Activated CD8-positive, alpha-beta T cell treated with anti-CD3 and anti-CD28 coated beads for 36 hours (primary cell): ENCODE measurements around the gene CLSTN3. TPM values are rescaled to one million over a fixed set of nuclear protein-coding genes. Genes with fewer than 3 reads are reported as not detected.

Experiments
- ATAC-seq: fragments of 200-7000 bp; cut with Tn5 transposase; one replicate; pipeline ENCODE4 v1.10.0; 2021; ENCODE audit warnings: mild to moderate bottlenecking, moderate library complexity
- CTCF ChIA-PET: fragments of 350-600 bp; sonication (Branson Sonifier 250); formaldehyde crosslinking; loops from one replicate; lab custom pipeline; 2021; ENCODE audit warnings: antibody characterized with exemption; lab: Charles Lee
- POLR2A ChIA-PET: fragments of 350-600 bp; sonication (Branson Sonifier 250); formaldehyde crosslinking; loops from one replicate; lab custom pipeline; 2021; ENCODE audit warnings: antibody characterized with exemption; lab: Charles Lee
- DNase-seq: peaks from one replicate; pipeline ENCODE4 v3.0.0-alpha.2; 2020
- H3K27ac Mint-ChIP-seq: one replicate; pipeline ENCODE4 v1.8.0; 2021; ENCODE audit warnings: mild to moderate bottlenecking, mixed read lengths
- H3K27me3 Mint-ChIP-seq: one replicate; pipeline ENCODE4 v1.8.0; 2021; ENCODE audit warnings: mixed read lengths
- H3K36me3 Mint-ChIP-seq: one replicate; pipeline ENCODE4 v1.8.0; 2021; ENCODE audit warnings: low read depth, mixed read lengths
- H3K4me1 Mint-ChIP-seq: one replicate; pipeline ENCODE4 v1.8.0; 2021; ENCODE audit warnings: low read depth, mixed read lengths
- H3K4me3 Mint-ChIP-seq: one replicate; pipeline ENCODE4 v1.8.0; 2021; ENCODE audit warnings: mild to moderate bottlenecking, moderate library complexity, mixed read lengths
- H3K9me3 Mint-ChIP-seq: one replicate; pipeline ENCODE4 v1.8.0; 2021; ENCODE audit warnings: mixed read lengths
- intact Hi-C: fragments of 100-400 bp; cut with micrococcal nuclease; formaldehyde crosslinking; loops from one replicate; pipeline ENCODE4 v1.10.0; 2022
- total RNA-seq, 2 experiments: library from RNA; stranded (reverse); gene quantifications; one replicate each; pipeline ENCODE4 v1.2.3, GENCODE V29; 2021
- TF ChIP-seq, protein P1 (sequence below): fragments of 200-600 bp; IDR thresholded peaks from one replicate; pipeline ENCODE4 v1.8.0; 2022; ENCODE audit warnings: antibody characterized with exemption, mild to moderate bottlenecking

CLSTN3 gene
- total RNA-seq, 2 experiments from 2014 or later = 29.0 to 30.8 TPM

DNA sequence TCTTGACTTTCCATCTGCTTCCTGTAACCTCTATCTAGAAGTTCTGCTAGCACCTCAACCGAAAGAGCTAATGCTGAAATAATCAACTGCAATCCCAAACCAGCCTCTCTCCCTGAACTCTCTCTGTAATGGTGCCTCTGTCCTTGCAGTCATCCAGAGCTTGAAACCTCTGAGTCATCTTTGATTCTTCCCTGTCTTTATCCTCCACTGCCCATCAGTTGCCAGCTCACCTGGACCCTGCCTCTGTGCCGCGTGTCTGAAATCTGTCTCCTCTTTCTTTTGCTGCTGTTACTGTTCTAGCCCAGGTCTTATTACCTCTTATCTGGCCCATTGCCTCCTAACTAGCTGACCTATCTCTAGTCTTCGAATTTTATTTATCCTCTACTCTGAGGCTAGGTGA, 15.5 kb downstream of the CLSTN3 start:
- ChIA-PET POLR2A (interaction anchor here (1.7 kb wide), 1 partner anchor 202 kb away, joined by 5 read pairs; the partner anchor contains the start of genes C12orf57 and RNU7-1), CTCF (interaction anchor here (1.0 to 2.3 kb wide), 12 partner anchors 15 to 494 kb away, joined by 3 to 15 read pairs (median 3); partner anchors contain the start of gene LPCAT3)
- Mint-ChIP-seq H3K9me3 (no peaks in the 10 kb centered on the region), H3K27me3 (no peaks in the 10 kb centered on the region), H3K4me1 (no peaks in the 10 kb centered on the region), H3K36me3 (peaks cover 19% of the 10 kb centered on the region), H3K27ac (no peak overlapping the region), H3K4me3 (no peak overlapping the region)
- intact Hi-C loops = no loop called here
- ATAC-seq (no peak), DNase-seq (no peak)
- TF ChIP-seq, protein P1, sequence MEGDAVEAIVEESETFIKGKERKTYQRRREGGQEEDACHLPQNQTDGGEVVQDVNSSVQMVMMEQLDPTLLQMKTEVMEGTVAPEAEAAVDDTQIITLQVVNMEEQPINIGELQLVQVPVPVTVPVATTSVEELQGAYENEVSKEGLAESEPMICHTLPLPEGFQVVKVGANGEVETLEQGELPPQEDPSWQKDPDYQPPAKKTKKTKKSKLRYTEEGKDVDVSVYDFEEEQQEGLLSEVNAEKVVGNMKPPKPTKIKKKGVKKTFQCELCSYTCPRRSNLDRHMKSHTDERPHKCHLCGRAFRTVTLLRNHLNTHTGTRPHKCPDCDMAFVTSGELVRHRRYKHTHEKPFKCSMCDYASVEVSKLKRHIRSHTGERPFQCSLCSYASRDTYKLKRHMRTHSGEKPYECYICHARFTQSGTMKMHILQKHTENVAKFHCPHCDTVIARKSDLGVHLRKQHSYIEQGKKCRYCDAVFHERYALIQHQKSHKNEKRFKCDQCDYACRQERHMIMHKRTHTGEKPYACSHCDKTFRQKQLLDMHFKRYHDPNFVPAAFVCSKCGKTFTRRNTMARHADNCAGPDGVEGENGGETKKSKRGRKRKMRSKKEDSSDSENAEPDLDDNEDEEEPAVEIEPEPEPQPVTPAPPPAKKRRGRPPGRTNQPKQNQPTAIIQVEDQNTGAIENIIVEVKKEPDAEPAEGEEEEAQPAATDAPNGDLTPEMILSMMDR = no peak

DNA sequence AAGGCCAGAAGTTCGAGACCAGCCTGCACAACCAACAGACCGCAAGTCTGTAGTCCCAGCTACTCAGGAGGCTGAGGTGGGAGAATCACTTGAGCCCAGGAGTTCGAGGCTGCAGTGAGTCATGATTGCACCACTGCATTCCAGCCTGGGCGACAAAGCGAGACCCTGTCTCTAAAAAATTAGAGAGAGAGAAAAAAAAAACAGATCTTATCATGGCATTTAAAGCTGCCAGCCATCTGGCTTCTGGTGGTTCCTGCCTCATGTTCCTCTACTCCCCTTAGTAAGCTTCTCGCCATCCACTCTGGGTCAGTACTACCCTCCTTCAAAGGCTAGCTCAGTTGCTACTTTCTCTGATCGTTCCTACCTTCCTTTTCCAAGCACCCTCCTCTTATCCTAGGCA, 16.1 kb downstream of the CLSTN3 start:
- ChIA-PET POLR2A (interaction anchor here (1.7 kb wide), 1 partner anchor 202 kb away, joined by 5 read pairs; the partner anchor contains the start of genes C12orf57 and RNU7-1), CTCF (interaction anchor here (1.0 to 2.3 kb wide), 6 partner anchors 17 to 493 kb away, joined by 3 to 15 read pairs (median 3); partner anchors contain the start of gene LPCAT3)
- TF ChIP-seq, protein P1 = no peak
- ATAC-seq (no peak), DNase-seq (no peak)
- Mint-ChIP-seq H3K27me3 (no peaks in the 10 kb centered on the region), H3K4me3 (no peak overlapping the region), H3K36me3 (peaks cover 19% of the 10 kb centered on the region), H3K9me3 (no peaks in the 10 kb centered on the region), H3K4me1 (no peaks in the 10 kb centered on the region), H3K27ac (no peak overlapping the region)
- intact Hi-C loops = no loop called here

DNA sequence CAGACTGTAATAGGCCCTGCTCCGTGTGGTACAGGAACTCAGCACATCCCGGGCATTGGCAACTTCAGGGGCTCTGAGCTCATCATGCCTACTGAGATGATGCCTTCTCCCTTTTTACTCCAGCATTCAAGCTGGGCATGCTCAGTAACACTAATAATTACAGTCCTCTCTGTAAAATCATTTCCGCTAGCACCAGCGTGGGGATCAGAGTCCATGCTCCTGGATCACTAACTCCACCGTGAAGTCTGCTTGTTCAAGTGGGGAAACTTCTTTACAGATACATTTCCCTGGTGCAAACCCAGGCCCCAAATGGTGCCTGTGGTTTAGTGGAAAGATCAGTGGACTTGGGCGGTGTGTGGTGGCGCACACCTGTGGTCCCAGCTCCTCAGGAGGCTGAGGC, 16.7 kb downstream of the CLSTN3 start:
- H3K4me1 Mint-ChIP-seq = no peaks in the 10 kb centered on the region
- no peaks in the 10 kb centered on the region for H3K27me3 Mint-ChIP-seq
- H3K36me3 Mint-ChIP-seq = peaks cover 19% of the 10 kb centered on the region
- ATAC-seq = no peak
- no peak overlapping the region for H3K4me3 Mint-ChIP-seq
- ChIA-PET CTCF (no interaction called here), POLR2A (interaction anchor here (1.1 kb wide), 1 partner anchor 15 kb away, joined by 3 read pairs; no protein-coding TSS in a partner anchor)
- intact Hi-C loops = no loop called here
- no peak for DNase-seq
- TF ChIP-seq, protein P1 = no peak
- H3K9me3 Mint-ChIP-seq = no peaks in the 10 kb centered on the region
- no peak overlapping the region for H3K27ac Mint-ChIP-seq

DNA sequence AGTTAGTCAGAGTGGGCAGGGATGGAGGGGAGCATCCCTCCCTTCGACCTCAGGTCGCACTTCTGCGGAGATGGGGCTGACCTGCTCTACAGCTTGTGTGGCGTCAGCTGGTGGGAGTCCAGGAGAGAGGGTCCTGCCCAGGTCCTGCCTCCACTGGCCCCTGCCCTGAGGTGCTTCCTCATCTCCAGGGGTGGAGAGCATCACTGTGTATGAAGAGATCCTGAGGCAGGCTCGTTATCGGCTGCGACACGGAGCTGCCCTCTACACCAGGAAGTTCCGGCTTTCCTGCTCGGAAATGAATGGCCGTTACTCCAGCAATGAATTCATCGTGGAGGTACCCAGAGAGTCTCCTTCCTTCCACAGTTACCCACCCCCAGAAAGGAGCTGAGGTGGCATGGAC, 20.2 kb downstream of the CLSTN3 start:
- ChIA-PET POLR2A (no interaction called here), CTCF (interaction anchor here (0.9 kb wide), 1 partner anchor 8 kb away, joined by 3 read pairs; no protein-coding TSS in a partner anchor)
- Mint-ChIP-seq H3K27me3 (no peaks in the 10 kb centered on the region), H3K4me1 (no peaks in the 10 kb centered on the region), H3K36me3 (peaks cover 16% of the 10 kb centered on the region), H3K4me3 (no peak overlapping the region), H3K9me3 (no peaks in the 10 kb centered on the region), H3K27ac (no peak overlapping the region)
- ATAC-seq (no peak), DNase-seq (no peak)
- intact Hi-C loops = no loop called here
- TF ChIP-seq, protein P1 = no peak

DNA sequence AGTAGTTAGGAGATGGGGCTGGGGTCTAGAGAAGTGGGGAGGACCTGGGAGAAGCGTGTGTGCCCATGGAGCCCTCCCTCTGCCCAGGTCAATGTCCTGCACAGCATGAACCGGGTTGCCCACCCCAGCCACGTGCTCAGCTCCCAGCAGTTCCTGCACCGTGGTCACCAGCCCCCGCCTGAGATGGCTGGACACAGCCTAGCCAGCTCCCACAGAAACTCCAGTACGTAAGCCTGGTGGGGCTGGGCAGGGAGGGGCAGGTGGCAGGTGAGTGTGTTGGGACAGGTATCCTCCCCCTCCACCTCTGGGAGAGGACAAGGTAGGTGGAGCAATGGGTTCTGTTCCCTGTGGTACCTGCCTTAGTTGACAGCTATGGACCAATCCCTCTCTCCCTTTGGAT, 20.7 kb downstream of the CLSTN3 start:
- Mint-ChIP-seq H3K36me3 (peaks cover 15% of the 10 kb centered on the region), H3K27me3 (no peaks in the 10 kb centered on the region), H3K9me3 (no peaks in the 10 kb centered on the region), H3K27ac (no peak overlapping the region), H3K4me3 (no peak overlapping the region), H3K4me1 (no peaks in the 10 kb centered on the region)
- DNase-seq (no peak), ATAC-seq (no peak)
- ChIA-PET POLR2A (no interaction called here), CTCF (interaction anchor here (0.9 kb wide), 1 partner anchor 9 kb away, joined by 3 read pairs; no protein-coding TSS in a partner anchor)
- intact Hi-C loops = no loop called here
- TF ChIP-seq, protein P1 = no peak
